Endodermal cell (in vitro differentiated cells): Measurements from ENCODE around the gene AATF. TPM values are rescaled to one million over a fixed set of nuclear protein-coding genes. Genes with fewer than 3 reads are reported as not detected.

Source experiments
- DNase-seq: peaks from one replicate; pipeline ENCODE4 v3.0.0-alpha.2; 2017
- H3K27ac ChIP-seq: 2 replicates; pipeline ENCODE4 v1.5.1; 2013; ENCODE audit warnings: mild to moderate bottlenecking, low read depth, low read length, moderate library complexity
- H3K27me3 ChIP-seq: 2 replicates; pipeline ENCODE4 v1.6.1; 2013; ENCODE audit warnings: mild to moderate bottlenecking, low read length, moderate library complexity; ENCODE audit not compliant: insufficient read depth, control insufficient read depth, poor library complexity, severe bottlenecking
- H3K36me3 ChIP-seq: 2 replicates; pipeline ENCODE4 v1.7.0; 2013; ENCODE audit warnings: mild to moderate bottlenecking, low read length, moderate library complexity; ENCODE audit not compliant: control insufficient read depth, insufficient read depth
- H3K4me1 ChIP-seq: one replicate; pipeline ENCODE4 v1.7.0; 2013; ENCODE audit warnings: low read length; ENCODE audit not compliant: control insufficient read depth, insufficient read depth
- H3K4me3 ChIP-seq: 2 replicates; pipeline ENCODE4 v1.5.1; 2013; ENCODE audit warnings: mild to moderate bottlenecking, low read length, moderate library complexity
- H3K9ac ChIP-seq: 2 replicates; pipeline ENCODE4 v1.6.1; 2013; ENCODE audit warnings: mild to moderate bottlenecking, low read length, moderate library complexity; ENCODE audit not compliant: poor library complexity, severe bottlenecking; ENCODE audit errors: extremely low read depth
- H3K9me3 ChIP-seq: 2 replicates; pipeline ENCODE4 v1.6.1; 2013; ENCODE audit warnings: mild to moderate bottlenecking, low read length, moderate library complexity; ENCODE audit not compliant: control insufficient read depth
- H3K27ac Mint-ChIP-seq: 2 replicates; pipeline ENCODE4 v1.8.0; 2020; ENCODE audit warnings: mixed read lengths
- H3K27me3 Mint-ChIP-seq: 2 replicates; pipeline ENCODE4 v1.8.0; 2021; ENCODE audit warnings: mild to moderate bottlenecking, mixed read lengths; ENCODE audit not compliant: insufficient read depth
- H3K36me3 Mint-ChIP-seq: 2 replicates; pipeline ENCODE4 v1.8.0; 2020; ENCODE audit warnings: low read depth, mixed read lengths
- H3K4me1 Mint-ChIP-seq: 2 replicates; pipeline ENCODE4 v1.8.0; 2020; ENCODE audit warnings: mixed read lengths
- H3K4me3 Mint-ChIP-seq: 2 replicates; pipeline ENCODE4 v1.8.0; 2020; ENCODE audit warnings: mild to moderate bottlenecking, moderate library complexity, mixed read lengths
- H3K9me3 Mint-ChIP-seq: 2 replicates; pipeline ENCODE4 v1.8.0; 2020; ENCODE audit warnings: mild to moderate bottlenecking, mixed read lengths
- CTCF ChIP-seq: fragments of 200-600 bp; sonication (generic); conservative IDR thresholded peaks from 2 replicates; pipeline ENCODE4 v1.5.0; 2021; ENCODE audit warnings: antibody characterized with exemption, mild to moderate bottlenecking
- WGBS, 2 experiments: methylation state at CpG; one replicate each; pipeline versions ENCODE4 v1.1.5 to v1.1.7; 2013; ENCODE audit warnings: missing lambda C conversion rate in 2 of 2, mixed read lengths in 1 of 2; ENCODE audit not compliant: insufficient coverage in 1 of 2, insufficient read length in 1 of 2; 5-methylcytosine and 5-hydroxymethylcytosine counted together
- total RNA-seq, 2 donors: library from RNA; stranded (reverse); fragmentation: NEBNext Ultra II Directional in 1 of 2; extraction: Animal tissue kit (Norgen Biotek cat#: 25700) in 1 of 2; gene quantifications; 2 replicates in 1 of 2; 3 replicates in 1 of 2; pipeline ENCODE4 v1.2.1, GENCODE V29; 2021

The AATF gene
- total RNA-seq, 2 donors from 2014 or later, result 90.7 TPM

- no peaks in the 10 kb centered on the region for H3K27me3 Mint-ChIP-seq
- peaks cover 15% of the 10 kb centered on the region for H3K9me3 Mint-ChIP-seq
- no peak overlapping the region for H3K27ac ChIP-seq
- no peak overlapping the region for H3K27ac Mint-ChIP-seq
- TF ChIP-seq CTCF, result no peak
- H3K4me3 Mint-ChIP-seq, result no peak overlapping the region
- peaks cover 13% of the 10 kb centered on the region for H3K9me3 ChIP-seq
- H3K36me3 Mint-ChIP-seq, result peaks cover 14% of the 10 kb centered on the region
- no peak overlapping the region for H3K9ac ChIP-seq
- peaks cover 5% of the 10 kb centered on the region for H3K4me1 ChIP-seq
- peaks cover 28% of the 10 kb centered on the region for H3K4me1 Mint-ChIP-seq
- WGBS, 2 experiments, result 83% methylated on average over 1 of the region's 1 CpG; no CpG with 5 or more reads in 1 of the 2 experiments
- H3K27me3 ChIP-seq, result no peaks in the 10 kb centered on the region
- H3K36me3 ChIP-seq, result peaks cover under 1% of the 10 kb centered on the region
- H3K4me3 ChIP-seq, result no peak overlapping the region
- DNase-seq, result no peak
Observed at GRCh38 chr17:37079735-37080134, 131.0 kb downstream of the AATF start.

DNA sequence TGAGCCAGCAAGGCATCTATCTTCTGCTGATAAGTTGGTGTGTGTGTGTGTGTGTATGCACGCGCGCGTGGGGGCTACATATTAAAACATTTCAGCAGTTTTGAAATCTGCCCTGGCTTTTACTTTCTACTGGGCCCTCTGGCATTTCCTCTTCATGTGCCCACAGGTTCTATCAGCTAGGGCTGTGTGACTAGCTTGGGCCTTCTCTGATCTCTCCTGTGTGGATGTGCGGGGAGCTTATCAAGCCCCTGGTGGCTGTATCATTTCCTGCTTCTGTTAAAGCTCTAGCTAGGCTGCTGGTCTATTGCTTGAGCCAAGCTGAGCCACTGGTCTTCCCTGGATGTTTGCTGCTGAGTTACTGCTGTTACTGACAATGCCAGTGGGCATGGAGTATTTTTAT is 132.5 kb downstream of the AATF start:
- no peak overlapping the region for H3K9ac ChIP-seq
- Mint-ChIP-seq H3K36me3 (peaks cover 28% of the 10 kb centered on the region), H3K27me3 (no peaks in the 10 kb centered on the region), H3K4me3 (no peak overlapping the region), H3K27ac (no peak overlapping the region), H3K4me1 (peaks cover 32% of the 10 kb centered on the region), H3K9me3 (peaks cover 15% of the 10 kb centered on the region)
- H3K9me3 ChIP-seq, result peaks cover 13% of the 10 kb centered on the region
- H3K4me3 ChIP-seq, result no peak overlapping the region
- TF ChIP-seq CTCF, result peak; percentile 63
- 88 to 96% methylated on average over 1 to 5 of the region's 5 CpGs for WGBS, 2 experiments
- H3K4me1 ChIP-seq, result peaks cover 7% of the 10 kb centered on the region
- H3K27ac ChIP-seq, result no peak overlapping the region
- peaks cover 15% of the 10 kb centered on the region for H3K36me3 ChIP-seq
- DNase-seq, result peak; percentile 63
- H3K27me3 ChIP-seq, result no peaks in the 10 kb centered on the region

DNA sequence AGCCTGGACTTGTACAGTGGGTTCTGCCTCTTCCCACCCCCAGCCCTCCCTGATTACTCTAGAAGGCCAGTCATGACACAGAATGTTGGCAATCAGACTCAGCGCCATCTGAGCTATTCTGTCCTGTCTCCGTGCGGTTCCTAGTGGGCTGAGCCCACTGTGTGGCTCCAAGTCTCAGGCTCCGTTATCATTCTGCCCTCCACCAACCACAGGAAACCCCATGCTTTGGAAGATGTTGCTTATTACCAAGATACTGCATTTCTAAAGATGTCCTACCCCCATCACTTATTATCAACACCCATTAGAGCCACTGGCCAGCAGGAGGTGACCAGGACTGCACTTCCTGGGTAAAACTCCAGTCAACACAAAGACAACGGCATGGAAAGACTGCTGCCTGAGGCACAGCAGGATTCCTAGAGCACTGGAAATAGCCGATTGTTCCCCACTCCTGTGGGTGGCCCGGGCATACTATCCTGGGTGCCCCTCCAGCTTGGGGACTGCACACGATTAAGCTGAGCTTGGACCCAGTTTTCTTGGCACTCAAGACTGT is 133.6 kb downstream of the AATF start:
- peaks cover 37% of the 10 kb centered on the region for H3K36me3 Mint-ChIP-seq
- H3K36me3 ChIP-seq, result peaks cover 26% of the 10 kb centered on the region
- no peak overlapping the region for H3K27ac ChIP-seq
- WGBS, 2 experiments, result 77 to 89% methylated on average over 6 to 8 of the region's 8 CpGs
- H3K9ac ChIP-seq, result no peak overlapping the region
- H3K4me3 ChIP-seq, result no peak overlapping the region
- DNase-seq, result peak; percentile 71
- peaks cover 13% of the 10 kb centered on the region for H3K9me3 Mint-ChIP-seq
- peak; percentile 56 for TF ChIP-seq CTCF
- H3K27ac Mint-ChIP-seq, result peak overlapping the region; percentile 36
- no peaks in the 10 kb centered on the region for H3K27me3 ChIP-seq
- H3K4me1 ChIP-seq, result peaks cover 7% of the 10 kb centered on the region
- H3K9me3 ChIP-seq, result peaks cover 13% of the 10 kb centered on the region
- no peak overlapping the region for H3K4me3 Mint-ChIP-seq
- no peaks in the 10 kb centered on the region for H3K27me3 Mint-ChIP-seq
- H3K4me1 Mint-ChIP-seq, result peaks cover 32% of the 10 kb centered on the region
